Stimulated activated CD4-positive, alpha-beta T cell treated with anti-CD3 and anti-CD28 coated beads, TNF-alpha, amount 100 ng/mL, for 48 hours (primary cell): Measurements from ENCODE around the gene FZR1.

Experiments
- DNase-seq, 3 donors: peaks; one replicate each; pipeline ENCODE4 v3.0.0-alpha.2; 2020; ENCODE audit warnings: low read depth in 3 of 3

Gene FZR1

GRCh38 chr19:3505598-3506383, at the start of gene FZR1:
FZR1 (plus strand) TSS chr19:3506311; CDS start chr19:3522990, 16,679 bp downstream.
- peak; percentile 99 for DNase-seq

- DNase-seq, result no peak
These were observed 49.1 kb upstream of the FZR1 start for GRCh38 chr19:3456925-3457527.

- no peak for DNase-seq
These were observed 48.4 kb upstream of the FZR1 start for GRCh38 chr19:3457528-3458228.

- DNase-seq, result no peak
These were observed 47.7 kb upstream of the FZR1 start for GRCh38 chr19:3458229-3459088.

- no peak for DNase-seq
These were observed 46.8 kb upstream of the FZR1 start for GRCh38 chr19:3459089-3459881.

- no peak for DNase-seq
These were observed 46.0 kb upstream of the FZR1 start for GRCh38 chr19:3459965-3460582.

- no peak for DNase-seq
These were observed 43.0 kb upstream of the FZR1 start for GRCh38 chr19:3462991-3463713.

- no peak for DNase-seq
These were observed 42.2 kb upstream of the FZR1 start for GRCh38 chr19:3463714-3464586.

- DNase-seq, result no peak
These were observed 41.4 kb upstream of the FZR1 start for GRCh38 chr19:3464587-3465235.

GRCh38 chr19:3465552-3465951, 40.6 kb upstream of the FZR1 start:
- no peak for DNase-seq

- no peak for DNase-seq
These were observed 39.5 kb upstream of the FZR1 start for GRCh38 chr19:3466635-3467034.

- DNase-seq, result no peak
These were observed 38.5 kb upstream of the FZR1 start for GRCh38 chr19:3467437-3468198.

- no peak for DNase-seq
These were observed 37.9 kb upstream of the FZR1 start for GRCh38 chr19:3468211-3468610.

- no peak for DNase-seq
These were observed 36.2 kb upstream of the FZR1 start for GRCh38 chr19:3469638-3470499.

- DNase-seq, result no peak
These were observed 35.5 kb upstream of the FZR1 start for GRCh38 chr19:3470500-3471128.
